Spleen (tissue), 11 donors: ENCODE measurements around the gene SMOC1. TPM values are rescaled to one million over a fixed set of nuclear protein-coding genes. Genes with fewer than 3 reads are reported as not detected.

ENCODE experiments used
- DNase-seq: peaks from one replicate; pipeline ENCODE4 v3.0.0-alpha.2; 2020
- H3K27ac ChIP-seq, 8 donors: fragments of 200-600 bp; sonication (generic) in 7 of 8; 1 replicate in 4 of 8; 2 replicates in 4 of 8; pipeline versions ENCODE4 v1.5.0 to v1.8.0; 2016 to 2021; ENCODE audit warnings: inconsistent platforms in 4 of 8, mild to moderate bottlenecking in 4 of 8, moderate library complexity in 1 of 8
- H3K27me3 ChIP-seq, 7 donors: fragments of 200-600 bp; sonication (generic) in 6 of 7; replicated peaks in 1 of 7; 1 replicate in 4 of 7; 2 replicates in 3 of 7; pipeline versions ENCODE4 v1.5.0 to v1.8.0; 2016 to 2021; ENCODE audit warnings: inconsistent platforms in 3 of 7, mild to moderate bottlenecking in 1 of 7
- H3K36me3 ChIP-seq, 6 donors: fragments of 200-600 bp; sonication (generic) in 5 of 6; 1 replicate in 4 of 6; 2 replicates in 2 of 6; pipeline versions ENCODE4 v1.5.0 to v1.8.0; 2016 to 2021; ENCODE audit warnings: inconsistent platforms in 2 of 6
- H3K4me1 ChIP-seq, 6 donors: fragments of 200-600 bp; sonication (generic) in 5 of 6; 1 replicate in 3 of 6; 2 replicates in 3 of 6; pipeline versions ENCODE4 v1.5.0 to v1.8.0; 2016 to 2021; ENCODE audit warnings: inconsistent platforms in 3 of 6
- H3K4me3 ChIP-seq, 8 donors: fragments of 200-600 bp; sonication (generic) in 7 of 8; 1 replicate in 4 of 8; 2 replicates in 4 of 8; pipeline versions ENCODE4 v1.5.0 to v1.8.0; 2016 to 2021; ENCODE audit warnings: inconsistent platforms in 4 of 8, mild to moderate bottlenecking in 4 of 8, moderate library complexity in 2 of 8
- H3K9me3 ChIP-seq, 8 donors: fragments of 200-600 bp; sonication (generic) in 7 of 8; 1 replicate in 4 of 8; 2 replicates in 4 of 8; pipeline versions ENCODE4 v1.5.0 to v1.8.0; 2016 to 2021; ENCODE audit warnings: inconsistent platforms in 4 of 8
- CTCF ChIP-seq, 11 experiments: fragments of 200-600 bp in 7 of 11; fragments of 450-650 bp in 4 of 11; sonication (generic) in 4 of 11; IDR thresholded peaks in 8 of 11; conservative IDR thresholded peaks in 3 of 11; 1 replicate in 7 of 11; 2 replicates in 4 of 11; pipeline versions ENCODE4 v1.4.0 to v1.8.0; 2016 to 2021; ENCODE audit warnings: antibody characterized with exemption in 11 of 11, inconsistent platforms in 4 of 11, mild to moderate bottlenecking in 1 of 11
- POLR2A ChIP-seq, 3 donors: fragments of 450-650 bp; IDR thresholded peaks; one replicate each; pipeline ENCODE4 v1.5.1; 2017; ENCODE audit warnings: antibody characterized with exemption in 3 of 3, mild to moderate bottlenecking in 1 of 3
- POLR2AphosphoS5 ChIP-seq, 3 donors: sonication (generic); formaldehyde crosslinking; IDR thresholded peaks; one replicate each; pipeline ENCODE4 v1.5.1; 2017; ENCODE audit warnings: antibody characterized with exemption in 3 of 3
- WGBS, 5 donors: extraction: QIAGEN DNeasy Blood & Tissue Kit in 3 of 5; methylation state at CpG; one replicate each; pipeline versions ENCODE4 v1.1.5 to v1.1.7; 2013 to 2018; 5-methylcytosine and 5-hydroxymethylcytosine counted together
- intact Hi-C: fragments of 100-400 bp; cut with DNase I; formaldehyde crosslinking; loops from one replicate; pipeline ENCODE4 v1.15.0; 2023; ENCODE audit warnings: low total_unique reads
- polyA plus RNA-seq, 3 donors: library from polyadenylated mRNA; stranded (reverse); fragments of 200-250 nt; gene quantifications; one replicate each; pipeline ENCODE4 v1.2.1, GENCODE V29; 2013
- total RNA-seq, 7 donors: library from RNA; depleted of rRNA in 3 of 7; stranded (reverse); fragments of >200 nt in 3 of 7; fragmentation: NEBNext Ultra II Directional in 4 of 7; extraction: Animal tissue kit (Norgen Biotek cat#: 25700) in 4 of 7; gene quantifications; one replicate each; pipeline versions ENCODE4 v1.1.0 to v1.2.1, GENCODE V29; 2016 to 2021
- donor health status: healthy with polysubstance abuse.
- donor health status: DM: no; HTN: no; CAD: no; lungs with moderate emphysema.
- donor health status: DM: no; HTN: no; CAD: no.
- donor health status: Bipolar disorder and iron deficiency.
- donor health status: healthy.
- donor health status: DM: no; HTN: no; CAD: no.
- donor health status: DM: yes; HTN: yes; CAD: no.

The SMOC1 gene
- total and polyA plus RNA-seq, 10 donors, result 6.1 to 108 (median 29.6) TPM

GRCh38 chr14:69876848-69877306 lies 2.3 kb upstream of the SMOC1 start:
- Histone ChIP-seq H3K27me3 (peaks cover 0 to 52% (median 24%) of the 10 kb centered on the region in 7 donors), H3K4me1 (peaks cover 0 to 40% (median 11%) of the 10 kb centered on the region in 6 donors), H3K4me3 (no peak overlapping the region), H3K9me3 (peaks cover 0 to 9% (median 0%) of the 10 kb centered on the region in 8 donors), H3K36me3 (no peaks in the 10 kb centered on the region), H3K27ac (peak overlapping the region in 7 of 8 donors; percentile 36 to 78 (median 65))
- TF ChIP-seq POLR2AphosphoS5 (IDR thresholded peaks at IDR 0.05) (peak in 2 of 3 donors; percentile 74 to 81), POLR2A (IDR thresholded peaks at IDR 0.05) (no peak)
- intact Hi-C loops, result no loop called here
- 38 to 67% (median 45%) methylated on average over 1 to 3 of the region's 3 CpGs for WGBS, 5 donors
- DNase-seq, result no peak

GRCh38 chr14:69877492-69877891 lies 1.7 kb upstream of the SMOC1 start:
- Histone ChIP-seq H3K9me3 (peaks cover 0 to 9% (median 0%) of the 10 kb centered on the region in 8 donors), H3K27me3 (peaks cover 0 to 59% (median 24%) of the 10 kb centered on the region in 7 donors), H3K27ac (peak overlapping the region; percentile 13 to 78 (median 62)), H3K36me3 (no peaks in the 10 kb centered on the region), H3K4me3 (peak overlapping the region in 1 of 8 donors; percentile 73), H3K4me1 (peaks cover 0 to 40% (median 11%) of the 10 kb centered on the region in 6 donors)
- intact Hi-C loops, result no loop called here
- no peak for DNase-seq
- TF ChIP-seq CTCF (IDR thresholded peaks at IDR 0.05 in 8 of 11, conservative IDR thresholded peaks at IDR 0.05 in 3 of 11) (peak in 6 of 11 experiments; percentile 21 to 34 (median 31)), POLR2AphosphoS5 (IDR thresholded peaks at IDR 0.05) (no peak)
- WGBS, 5 donors, result 23 to 39% (median 31%) methylated on average over 2 of the region's 2 CpGs

- Histone ChIP-seq H3K4me3 (peak overlapping the region in 1 of 8 donors; percentile 73), H3K36me3 (no peaks in the 10 kb centered on the region), H3K27ac (peak overlapping the region in 4 of 8 donors; percentile 36 to 78 (median 66)), H3K27me3 (peaks cover 0 to 66% (median 24%) of the 10 kb centered on the region in 7 donors), H3K4me1 (peaks cover 0 to 40% (median 11%) of the 10 kb centered on the region in 6 donors), H3K9me3 (peaks cover 0 to 9% (median 0%) of the 10 kb centered on the region in 8 donors)
- TF ChIP-seq CTCF (IDR thresholded peaks at IDR 0.05 in 8 of 11, conservative IDR thresholded peaks at IDR 0.05 in 3 of 11) (no peak), POLR2AphosphoS5 (IDR thresholded peaks at IDR 0.05) (no peak), POLR2A (IDR thresholded peaks at IDR 0.05) (no peak)
- no peak for DNase-seq
- WGBS, 5 donors, result 83 to 89% (median 84%) methylated on average over 9 of the region's 9 CpGs
- intact Hi-C loops, result no loop called here
These were observed 965 bp upstream of the SMOC1 start for GRCh38 chr14:69878251-69878650.

GRCh38 chr14:69880044-69880487 lies 850 bp downstream of the SMOC1 start:
- intact Hi-C loops, result no loop called here
- TF ChIP-seq POLR2AphosphoS5 (IDR thresholded peaks at IDR 0.05), result no peak
- no peak for TF ChIP-seq POLR2A (IDR thresholded peaks at IDR 0.05)
- no peak for TF ChIP-seq CTCF (IDR thresholded peaks at IDR 0.05 in 8 of 11, conservative IDR thresholded peaks at IDR 0.05 in 3 of 11)
- no peak for DNase-seq
- H3K36me3 ChIP-seq, result no peaks in the 10 kb centered on the region
- peak overlapping the region; percentile 12 to 73 (median 45) for H3K4me3 ChIP-seq
- no peaks in the 10 kb centered on the region for H3K9me3 ChIP-seq
- WGBS, 5 donors, result 4 to 7% (median 6%) methylated on average over 19 to 21 of the region's 21 CpGs
- H3K27me3 ChIP-seq, result peaks cover 0 to 71% (median 24%) of the 10 kb centered on the region in 7 donors
- H3K4me1 ChIP-seq, result peaks cover 0 to 40% (median 11%) of the 10 kb centered on the region in 6 donors
- H3K27ac ChIP-seq, result peak overlapping the region in 5 of 8 donors; percentile 27 to 78 (median 65)
